A673 (cell line): ENCODE results near the gene ARF3.

Experiments
- EZH2 ChIP-seq: fragments of 200-600 bp; sonication (generic); IDR thresholded peaks from 2 replicates; pipeline ENCODE4 v1.6.1; 2017; ENCODE audit warnings: borderline replicate concordance, low read depth, mild to moderate bottlenecking, mixed read lengths, antibody characterized with exemption, low read length; ENCODE audit not compliant: poor library complexity, severe bottlenecking
- TF ChIP-seq, protein P1 (sequence below): fragments of 300-800, 200-600 bp; sonication (generic); conservative IDR thresholded peaks from 2 replicates; pipeline ENCODE4 v1.5.1; 2017; ENCODE audit warnings: low read depth, mild to moderate bottlenecking, antibody characterized with exemption, low read length, moderate library complexity, mixed read lengths

DNA sequence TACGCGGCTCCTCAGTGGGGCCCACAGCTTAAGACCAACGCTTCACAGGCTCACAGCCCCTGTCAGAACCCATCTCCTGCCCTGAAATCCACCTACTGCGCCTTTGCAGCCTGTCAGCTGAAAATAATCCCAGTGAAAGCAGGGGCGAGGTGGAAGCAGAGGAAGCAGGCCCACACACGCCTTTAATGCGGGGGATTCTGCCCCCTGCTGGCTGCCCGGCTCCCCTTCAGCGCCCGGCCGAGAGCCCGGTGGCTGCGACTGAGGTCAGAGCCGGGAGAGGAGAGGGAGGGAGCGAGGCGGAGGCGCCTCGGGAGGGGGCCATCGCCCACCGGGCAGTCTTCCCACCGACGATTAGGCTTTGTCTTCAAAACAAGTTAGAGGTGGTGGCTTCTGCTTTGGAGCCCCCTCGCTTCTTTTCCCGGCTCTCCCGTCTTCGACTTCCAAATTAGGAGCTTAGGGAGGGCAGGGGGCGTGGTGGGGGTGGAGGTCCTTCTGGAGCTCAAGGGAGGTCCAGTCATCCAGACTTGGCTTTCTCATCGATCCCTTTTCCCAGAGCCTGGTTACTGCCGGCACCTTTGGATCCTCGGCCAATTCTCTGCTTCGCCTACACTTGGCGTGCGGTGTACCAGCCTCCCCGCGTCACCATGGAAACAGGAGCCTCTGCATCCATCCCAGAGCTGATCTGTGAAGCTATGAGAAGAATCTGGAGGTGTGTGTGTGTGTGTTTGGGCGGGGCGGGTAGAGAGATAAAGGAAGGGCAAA is 66.4 kb downstream of the ARF3 start:
- TF ChIP-seq EZH2, result no peak
- TF ChIP-seq, protein P1, sequence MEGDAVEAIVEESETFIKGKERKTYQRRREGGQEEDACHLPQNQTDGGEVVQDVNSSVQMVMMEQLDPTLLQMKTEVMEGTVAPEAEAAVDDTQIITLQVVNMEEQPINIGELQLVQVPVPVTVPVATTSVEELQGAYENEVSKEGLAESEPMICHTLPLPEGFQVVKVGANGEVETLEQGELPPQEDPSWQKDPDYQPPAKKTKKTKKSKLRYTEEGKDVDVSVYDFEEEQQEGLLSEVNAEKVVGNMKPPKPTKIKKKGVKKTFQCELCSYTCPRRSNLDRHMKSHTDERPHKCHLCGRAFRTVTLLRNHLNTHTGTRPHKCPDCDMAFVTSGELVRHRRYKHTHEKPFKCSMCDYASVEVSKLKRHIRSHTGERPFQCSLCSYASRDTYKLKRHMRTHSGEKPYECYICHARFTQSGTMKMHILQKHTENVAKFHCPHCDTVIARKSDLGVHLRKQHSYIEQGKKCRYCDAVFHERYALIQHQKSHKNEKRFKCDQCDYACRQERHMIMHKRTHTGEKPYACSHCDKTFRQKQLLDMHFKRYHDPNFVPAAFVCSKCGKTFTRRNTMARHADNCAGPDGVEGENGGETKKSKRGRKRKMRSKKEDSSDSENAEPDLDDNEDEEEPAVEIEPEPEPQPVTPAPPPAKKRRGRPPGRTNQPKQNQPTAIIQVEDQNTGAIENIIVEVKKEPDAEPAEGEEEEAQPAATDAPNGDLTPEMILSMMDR, result peak; percentile 95
